ENCODE results near the gene LAMP1. TPM values are rescaled to one million over a fixed set of nuclear protein-coding genes. Genes with fewer than 3 reads are reported as not detected.

LAMP1 gene
- total and polyA plus RNA-seq, 2 of the 4 experiments (the other 2 are of a cell fraction) = 60.6 to 229 TPM

- Histone ChIP-seq H2AK9ac (replicated peaks; ENCODE audit: low read depth, low read length, poor library complexity) (peak overlapping the region; percentile 28), H2AK5ac (ENCODE audit: low read depth, low read length) (no peak overlapping the region), H3K4me3 (ENCODE audit: insufficient read depth, low read depth, low read length) (no peak overlapping the region), H3K23ac (ENCODE audit: low read depth, low read length) (no peak overlapping the region), H4K91ac (ENCODE audit: insufficient read depth, low read depth, low read length) (no peak overlapping the region), H4K5ac (ENCODE audit: low read depth, low read length) (no peak overlapping the region), H4K8ac (ENCODE audit: low read depth in 2 of 2, low read length in 2 of 2) (no peak overlapping the region), H3K4me2 (ENCODE audit: low read depth, low read length) (no peak overlapping the region), H3K4me1 (ENCODE audit: control insufficient read depth, insufficient read depth, low read length) (peaks cover 8% of the 10 kb centered on the region), H3K36me3 (ENCODE audit: control insufficient read depth, insufficient read depth, low read length) (peaks cover 34% of the 10 kb centered on the region), H3K56ac (ENCODE audit: extremely low read depth, insufficient read depth, low read length) (no peak overlapping the region), H2BK5ac (ENCODE audit: low read depth, low read length, poor library complexity, severe bottlenecking) (no peak overlapping the region), H3K9ac (ENCODE audit: low read depth, low read length) (no peak overlapping the region), H2BK15ac (ENCODE audit: low read depth, low read length) (no peak overlapping the region), H3K27ac (ENCODE audit: insufficient read depth, low read length) (no peak overlapping the region), H2BK20ac (ENCODE audit: low read depth, low read length) (no peak overlapping the region), H3K79me1 (ENCODE audit: low read depth in 1 of 2, low read length in 2 of 2) (peaks cover 26 to 70% of the 10 kb centered on the region in 2 experiments), H2AFZ (replicated peaks; ENCODE audit: low read length, poor library complexity) (no peak overlapping the region), H3K27me3 (ENCODE audit: control insufficient read depth, insufficient read depth, low read length) (no peaks in the 10 kb centered on the region), H3K14ac (replicated peaks; ENCODE audit: low read depth, low read length) (no peak overlapping the region), H3K18ac (ENCODE audit: low read depth, low read length) (no peak overlapping the region), H3K9me3 (ENCODE audit: control insufficient read depth, insufficient read depth, low read length) (no peaks in the 10 kb centered on the region), H3K4ac (ENCODE audit: low read depth, low read length) (no peak overlapping the region), H2BK120ac (ENCODE audit: low read depth, low read length) (no peak overlapping the region), H4K20me1 (ENCODE audit: insufficient read depth, low read length) (peaks cover 53% of the 10 kb centered on the region), H3K9me1 (ENCODE audit: insufficient read depth, low read length) (peaks cover 23% of the 10 kb centered on the region)
- dilution Hi-C loops (cut with HindIII; ENCODE audit: low sequenced_read_pairs, unreplicated experiment) = no loop called here
- DNase-seq = no peak
- CTCF ChIA-PET = no interaction called here
- no CpG with 5 or more reads among the region's 6 CpGs for WGBS, 2 experiments (ENCODE audit: extremely low coverage in 2 of 2, insufficient read length in 1 of 2)
- intact Hi-C loops (cut with micrococcal nuclease) = no loop called here
- no TSS peak for BruUV-seq (replicated peaks)
- POLR2A ChIA-PET (ENCODE audit: unreplicated experiment) = no interaction called here
- TF ChIP-seq POLR2A (IDR thresholded peaks at IDR 0.05; ENCODE audit: low read depth, low read length) (no peak), CHD1 (IDR thresholded peaks at IDR 0.05; ENCODE audit: low read depth, low read length) (no peak), RFX5 (IDR thresholded peaks at IDR 0.05; ENCODE audit: low read depth, low read length) (no peak), RAD21 (IDR thresholded peaks at IDR 0.05; ENCODE audit: low read length) (no peak), MXI1 (IDR thresholded peaks at IDR 0.05; ENCODE audit: borderline replicate concordance, low read depth, low read length) (no peak), BHLHE40 (IDR thresholded peaks at IDR 0.05; ENCODE audit: low read depth, low read length) (no peak), USF2 (IDR thresholded peaks at IDR 0.05; ENCODE audit: low read depth, low read length) (no peak), MAFK (IDR thresholded peaks at IDR 0.05; ENCODE audit: low read depth, low read length) (no peak), NFE2L2 (IDR thresholded peaks at IDR 0.05; ENCODE audit: low read depth, low read length) (no peak), CEBPB (IDR thresholded peaks at IDR 0.05; ENCODE audit: low read depth, low read length) (no peak), RCOR1 (IDR thresholded peaks at IDR 0.05; ENCODE audit: insufficient replicate concordance, low read length) (no peak), MAZ (IDR thresholded peaks at IDR 0.05; ENCODE audit: borderline replicate concordance, low read depth, low read length) (no peak), CTCF (conservative IDR thresholded peaks at IDR 0.05; ENCODE audit: low read depth, low read length) (no peak), SMC3 (IDR thresholded peaks at IDR 0.05; ENCODE audit: low read depth, low read length) (no peak), FOS (IDR thresholded peaks at IDR 0.05; ENCODE audit: low read depth, low read length) (no peak), ELK1 (IDR thresholded peaks at IDR 0.05; ENCODE audit: borderline replicate concordance, low read depth, low read length) (no peak)
- ATAC-seq (ENCODE audit: low read depth) = no peak
- in situ Hi-C loops (cut with MboI; ENCODE audit: low sequenced_read_pairs) = no loop called here
Measured at GRCh38 chr13:113309473-113309872, 12.4 kb downstream of the LAMP1 start.
